Neutrophil (primary cell): ENCODE data around the gene TEPSIN.

ENCODE experiments used
- H3K27ac ChIP-seq: fragments of 200-600 bp; sonication (generic); 2 replicates; pipeline ENCODE4 v1.5.1; 2016; ENCODE audit warnings: mild to moderate bottlenecking, moderate library complexity
- H3K27me3 ChIP-seq: fragments of 200-600 bp; sonication (generic); 2 replicates; pipeline ENCODE4 v1.6.0; 2016; ENCODE audit warnings: mild to moderate bottlenecking
- H3K36me3 ChIP-seq: fragments of 200-600 bp; sonication (generic); 2 replicates; pipeline ENCODE4 v1.5.1; 2017
- H3K4me1 ChIP-seq, 2 experiments: fragments of 200-600 bp in 1 of 2; sonication (generic) in 1 of 2; 1 replicate in 1 of 2; 2 replicates in 1 of 2; pipeline versions ENCODE4 v1.5.1 to v1.6.1; 2013 to 2016; ENCODE audit warnings: low read depth in 1 of 2, low read length in 1 of 2, mild to moderate bottlenecking in 1 of 2, moderate library complexity in 1 of 2; ENCODE audit not compliant: control insufficient read depth in 1 of 2, insufficient read depth in 1 of 2
- H3K4me3 ChIP-seq, 2 experiments: fragments of 200-600 bp in 1 of 2; sonication (generic) in 1 of 2; 1 replicate in 1 of 2; 2 replicates in 1 of 2; pipeline ENCODE4 v1.5.1; 2013 to 2016; ENCODE audit warnings: low read depth in 1 of 2, low read length in 1 of 2, mild to moderate bottlenecking in 1 of 2, moderate library complexity in 1 of 2
- H3K9me3 ChIP-seq: fragments of 200-600 bp; sonication (generic); 2 replicates; pipeline ENCODE4 v1.5.1; 2016
- TF ChIP-seq, protein P1 (sequence below): fragments of 200-600 bp; sonication (generic); IDR thresholded peaks from 2 replicates; pipeline ENCODE4 v1.5.1; 2016; ENCODE audit warnings: antibody characterized with exemption

TEPSIN gene

DNA sequence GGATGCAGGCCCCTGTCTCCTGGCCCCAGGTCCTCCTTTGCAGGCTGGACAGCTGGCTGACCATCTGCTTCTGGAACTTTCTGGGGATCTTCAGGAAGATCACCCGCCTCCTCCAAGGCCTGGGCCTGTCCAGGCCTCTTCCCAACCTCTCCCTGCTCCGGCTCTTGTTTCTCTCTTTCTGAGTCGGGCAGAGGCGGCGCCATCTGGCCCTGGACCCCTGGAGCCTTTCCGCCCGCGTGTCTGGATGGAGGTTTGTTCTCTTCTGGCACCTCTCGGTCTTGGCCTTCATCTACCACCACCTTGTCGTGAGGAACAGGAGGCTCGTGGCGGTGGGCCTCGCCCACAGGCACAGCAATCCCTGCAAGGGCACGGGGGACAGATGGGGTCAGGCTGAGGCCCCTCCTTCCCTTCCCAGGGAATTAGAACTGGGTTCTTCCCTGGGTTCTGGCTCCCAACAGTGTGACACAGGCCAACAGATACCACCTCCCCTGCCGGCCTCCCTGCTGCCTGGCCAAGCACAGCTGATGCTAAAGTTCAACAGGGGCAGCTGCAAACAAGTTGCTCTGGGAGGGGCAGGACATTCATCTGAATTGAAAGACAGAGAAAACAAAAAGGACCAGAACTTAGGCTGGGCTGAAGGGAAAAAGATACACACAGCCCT lies 13.6 kb upstream of the TEPSIN start:
- TF ChIP-seq, protein P1, sequence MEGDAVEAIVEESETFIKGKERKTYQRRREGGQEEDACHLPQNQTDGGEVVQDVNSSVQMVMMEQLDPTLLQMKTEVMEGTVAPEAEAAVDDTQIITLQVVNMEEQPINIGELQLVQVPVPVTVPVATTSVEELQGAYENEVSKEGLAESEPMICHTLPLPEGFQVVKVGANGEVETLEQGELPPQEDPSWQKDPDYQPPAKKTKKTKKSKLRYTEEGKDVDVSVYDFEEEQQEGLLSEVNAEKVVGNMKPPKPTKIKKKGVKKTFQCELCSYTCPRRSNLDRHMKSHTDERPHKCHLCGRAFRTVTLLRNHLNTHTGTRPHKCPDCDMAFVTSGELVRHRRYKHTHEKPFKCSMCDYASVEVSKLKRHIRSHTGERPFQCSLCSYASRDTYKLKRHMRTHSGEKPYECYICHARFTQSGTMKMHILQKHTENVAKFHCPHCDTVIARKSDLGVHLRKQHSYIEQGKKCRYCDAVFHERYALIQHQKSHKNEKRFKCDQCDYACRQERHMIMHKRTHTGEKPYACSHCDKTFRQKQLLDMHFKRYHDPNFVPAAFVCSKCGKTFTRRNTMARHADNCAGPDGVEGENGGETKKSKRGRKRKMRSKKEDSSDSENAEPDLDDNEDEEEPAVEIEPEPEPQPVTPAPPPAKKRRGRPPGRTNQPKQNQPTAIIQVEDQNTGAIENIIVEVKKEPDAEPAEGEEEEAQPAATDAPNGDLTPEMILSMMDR = no peak
- Histone ChIP-seq H3K36me3 (peaks cover 71% of the 10 kb centered on the region), H3K4me3 (no peak overlapping the region), H3K9me3 (no peaks in the 10 kb centered on the region), H3K27ac (no peak overlapping the region), H3K4me1 (peaks cover 18% of the 10 kb centered on the region in 2 experiments), H3K27me3 (no peaks in the 10 kb centered on the region)

DNA sequence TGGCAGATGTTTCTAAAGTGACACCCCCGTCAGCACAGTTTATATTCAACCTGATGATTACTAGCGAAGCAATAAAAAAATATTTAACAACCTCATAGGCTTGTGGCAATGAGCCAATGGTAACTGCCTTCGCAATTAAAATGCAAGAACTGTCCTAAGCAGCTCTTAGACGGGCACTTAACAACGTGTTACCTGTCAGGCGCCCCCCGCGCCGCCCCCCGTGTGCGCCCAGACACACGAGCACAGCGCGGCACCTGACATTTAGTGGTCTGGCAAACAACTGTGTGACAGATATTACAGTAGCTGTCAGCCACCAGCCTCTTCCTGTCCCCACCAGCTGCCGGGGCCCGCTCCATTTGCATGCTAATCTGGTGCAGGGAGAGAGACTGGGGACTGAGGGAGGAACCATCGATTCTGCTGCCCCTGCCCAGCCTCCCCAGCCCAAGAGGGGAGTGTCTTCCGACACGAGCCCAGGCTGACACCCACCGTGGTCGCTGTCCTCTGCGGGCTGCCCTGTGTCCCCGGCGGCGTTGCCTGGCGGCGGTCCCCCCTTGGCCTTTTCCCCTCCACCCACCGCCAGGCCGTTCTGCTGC lies 12.9 kb upstream of the TEPSIN start:
- peaks cover 18% of the 10 kb centered on the region in 2 experiments for H3K4me1 ChIP-seq
- peaks cover 70% of the 10 kb centered on the region for H3K36me3 ChIP-seq
- no peak overlapping the region for H3K4me3 ChIP-seq
- TF ChIP-seq, protein P1 = no peak
- H3K9me3 ChIP-seq = no peaks in the 10 kb centered on the region
- no peak overlapping the region for H3K27ac ChIP-seq
- H3K27me3 ChIP-seq = no peaks in the 10 kb centered on the region

DNA sequence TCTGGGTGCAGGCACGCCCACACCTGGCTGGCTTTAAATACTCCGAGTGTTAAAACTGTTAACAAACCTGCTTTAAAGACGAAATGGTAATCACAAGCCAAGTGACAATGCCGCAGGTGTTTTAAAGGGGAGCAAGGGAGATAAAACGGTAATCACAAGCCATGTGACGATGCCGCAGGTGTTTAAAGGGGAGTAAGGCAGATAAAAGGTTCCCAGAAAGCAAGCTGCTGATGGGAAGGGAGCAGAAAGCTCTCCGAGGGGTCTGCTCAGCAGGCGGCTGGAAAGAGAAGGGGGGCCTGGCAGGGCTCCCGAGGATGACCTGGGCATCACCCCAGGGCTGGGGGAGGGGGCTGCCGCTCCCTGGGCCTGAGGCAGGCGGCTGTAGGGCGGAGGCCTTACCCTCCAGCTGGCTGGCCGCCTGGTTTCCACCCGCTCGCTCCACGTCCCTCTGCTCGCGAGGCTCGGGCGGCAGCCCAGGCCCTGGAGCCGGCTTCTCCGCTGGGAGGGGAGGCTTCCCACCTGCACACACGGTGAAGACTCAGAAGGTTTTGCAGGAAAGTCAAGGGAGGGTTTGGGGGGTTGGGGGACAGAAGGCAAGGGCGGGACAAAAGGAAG lies 12.3 kb upstream of the TEPSIN start:
- peaks cover 70% of the 10 kb centered on the region for H3K36me3 ChIP-seq
- H3K9me3 ChIP-seq = no peaks in the 10 kb centered on the region
- no peak overlapping the region for H3K27ac ChIP-seq
- peaks cover 18% of the 10 kb centered on the region in 2 experiments for H3K4me1 ChIP-seq
- TF ChIP-seq, protein P1 = no peak
- H3K4me3 ChIP-seq = no peak overlapping the region
- no peaks in the 10 kb centered on the region for H3K27me3 ChIP-seq

DNA sequence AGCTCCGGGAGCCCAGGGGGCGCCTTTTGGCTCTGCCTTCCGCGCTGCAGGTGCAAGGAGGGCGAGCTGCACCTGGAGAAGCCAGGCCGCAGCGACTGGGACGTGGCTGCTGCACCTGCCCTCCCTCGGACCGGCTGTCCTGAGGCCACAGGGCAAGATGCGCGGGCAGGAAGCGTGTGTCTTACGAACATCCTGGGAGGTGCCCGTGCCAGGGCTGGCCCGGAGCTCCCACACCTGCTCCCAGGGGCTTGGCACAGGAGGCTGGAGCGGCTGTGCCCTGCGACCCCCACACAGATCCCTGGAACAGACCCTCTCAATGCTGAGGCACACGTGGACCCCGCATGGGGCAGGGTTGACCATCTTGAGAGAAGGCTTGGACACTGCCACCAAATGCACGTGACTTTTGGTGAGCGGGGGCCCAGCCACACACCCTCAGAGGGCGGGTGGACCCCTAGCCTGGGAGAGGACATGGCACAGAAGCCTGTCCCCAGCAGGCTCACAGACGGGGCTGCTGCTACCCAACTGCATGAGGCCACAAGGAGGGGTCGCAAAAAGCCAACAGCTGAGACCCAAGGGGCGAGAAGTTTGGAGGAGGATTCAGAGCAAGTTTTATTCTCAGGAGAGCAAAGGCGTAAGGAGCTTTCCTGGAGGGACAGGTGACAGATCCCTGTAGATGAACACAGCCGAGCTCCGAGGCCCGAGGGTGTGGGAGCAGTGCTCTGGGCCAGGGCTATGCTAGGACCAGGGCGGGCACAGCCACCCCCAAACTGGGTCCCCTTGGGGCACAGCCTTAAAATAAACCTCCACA lies 11.6 kb upstream of the TEPSIN start:
- Histone ChIP-seq H3K27ac (no peak overlapping the region), H3K4me1 (peaks cover 13% of the 10 kb centered on the region in 2 experiments), H3K27me3 (no peaks in the 10 kb centered on the region), H3K9me3 (no peaks in the 10 kb centered on the region), H3K36me3 (peaks cover 73% of the 10 kb centered on the region), H3K4me3 (no peak overlapping the region)
- TF ChIP-seq, protein P1 = no peak

DNA sequence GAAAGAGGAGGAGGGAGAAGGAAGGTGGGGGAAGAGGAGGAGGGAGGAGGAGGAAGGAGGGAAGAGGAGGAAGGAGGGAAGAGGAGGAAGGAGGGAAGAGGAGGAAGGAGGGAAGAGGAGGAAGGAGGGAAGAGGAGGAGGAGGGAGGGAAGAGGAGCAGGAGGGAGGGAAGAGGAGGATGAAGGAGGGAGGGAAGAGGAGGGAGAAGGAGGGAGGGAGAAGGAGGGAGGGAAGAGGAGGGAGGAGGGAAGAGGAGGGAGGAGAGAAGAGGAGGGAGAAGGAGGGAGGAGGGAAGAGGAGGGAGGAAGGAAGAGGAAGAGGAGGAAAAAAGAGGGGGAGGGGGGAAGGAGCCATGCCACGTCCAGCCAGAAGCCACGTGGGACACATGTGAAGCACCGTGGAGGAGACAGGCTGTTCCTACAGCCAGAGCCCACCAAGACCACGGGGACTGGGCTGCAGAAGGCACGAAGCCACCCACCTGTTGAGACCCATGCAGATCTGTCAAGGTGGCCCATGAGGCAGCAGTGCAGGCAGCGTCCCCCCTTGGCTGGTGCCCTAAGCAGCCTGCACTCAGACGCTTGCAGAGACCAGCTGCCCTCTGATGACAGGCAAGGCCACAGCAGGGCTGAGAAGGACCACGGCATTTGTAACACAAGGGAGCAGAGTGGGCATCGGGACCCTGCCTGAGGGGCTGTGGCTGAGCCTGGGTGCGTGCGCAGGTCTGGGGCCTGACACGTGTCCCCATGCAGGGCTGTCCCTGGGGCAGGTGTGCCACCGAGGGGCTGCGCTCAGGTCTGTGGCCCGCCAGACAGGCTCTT lies 10.6 kb upstream of the TEPSIN start:
- TF ChIP-seq, protein P1 = no peak
- Histone ChIP-seq H3K4me3 (no peak overlapping the region), H3K9me3 (no peaks in the 10 kb centered on the region), H3K4me1 (peaks cover 2% of the 10 kb centered on the region in 2 experiments), H3K27me3 (no peaks in the 10 kb centered on the region), H3K27ac (no peak overlapping the region), H3K36me3 (peaks cover 83% of the 10 kb centered on the region)
